IMR-90 (cell line): Measurements from ENCODE around the gene SRRM3. TPM values are rescaled to one million over a fixed set of nuclear protein-coding genes. Genes with fewer than 3 reads are reported as not detected.

Experiments used
- ATAC-seq: fragments of 200-7000 bp; cut with Tn5 transposase; 2 replicates; pipeline ENCODE4 v1.9.1; 2020; ENCODE audit warnings: low read depth, mild to moderate bottlenecking, moderate library complexity
- BruUV-seq: library from RNA; stranded (reverse); fragments of 400-500 nt; replicated peaks from 2 replicates; lab custom pipeline; 2021; lab: Mats Ljungman, UMichigan
- CTCF ChIA-PET: fragments of 300-600 bp; formaldehyde crosslinking; extraction: SDS; loops from one replicate; lab custom pipeline; 2021; ENCODE audit warnings: antibody characterized with exemption; lab: Yijun Ruan, JAX
- POLR2A ChIA-PET: fragments of 300-600 bp; sonication (Branson Sonifier 250); formaldehyde crosslinking; loops from one replicate; lab custom pipeline; 2022; ENCODE audit warnings: antibody characterized with exemption; ENCODE audit not compliant: unreplicated experiment; lab: Charles Lee
- DNase-seq: peaks from one replicate; pipeline ENCODE4 v3.0.0; 2013
- H2AFZ ChIP-seq: replicated peaks from 2 replicates; pipeline ENCODE3; 2013; ENCODE audit warnings: low read length, mild to moderate bottlenecking; ENCODE audit not compliant: poor library complexity
- H2AK5ac ChIP-seq: 2 replicates; pipeline ENCODE4 v1.6.1; 2013; ENCODE audit warnings: low read depth, low read length, inconsistent platforms
- H2AK9ac ChIP-seq: replicated peaks from 2 replicates; pipeline ENCODE3; 2013; ENCODE audit warnings: mild to moderate bottlenecking, low read depth, low read length, moderate library complexity; ENCODE audit not compliant: poor library complexity
- H2BK120ac ChIP-seq: 2 replicates; pipeline ENCODE4 v1.6.1; 2013; ENCODE audit warnings: low read depth, low read length, inconsistent platforms
- H2BK15ac ChIP-seq: 3 replicates; pipeline ENCODE4 v1.6.1; 2013; ENCODE audit warnings: low read depth, low read length, inconsistent platforms
- H2BK20ac ChIP-seq: 2 replicates; pipeline ENCODE4 v1.6.1; 2013; ENCODE audit warnings: low read depth, mild to moderate bottlenecking, inconsistent platforms, low read length, moderate library complexity
- H2BK5ac ChIP-seq: 2 replicates; pipeline ENCODE4 v1.6.1; 2013; ENCODE audit warnings: mild to moderate bottlenecking, low read depth, low read length, inconsistent platforms; ENCODE audit not compliant: poor library complexity, severe bottlenecking
- H3K14ac ChIP-seq: replicated peaks from 2 replicates; pipeline ENCODE4 v1.6.1; 2013; ENCODE audit warnings: low read depth, low read length, inconsistent platforms
- H3K18ac ChIP-seq: 2 replicates; pipeline ENCODE4 v1.6.1; 2013; ENCODE audit warnings: low read depth, low read length, control low read depth
- H3K23ac ChIP-seq: 2 replicates; pipeline ENCODE4 v1.6.1; 2013; ENCODE audit warnings: low read depth, low read length, inconsistent platforms
- H3K27ac ChIP-seq: 2 replicates; pipeline ENCODE4 v1.5.1; 2013; ENCODE audit warnings: mild to moderate bottlenecking, control low read depth, low read length; ENCODE audit not compliant: insufficient read depth
- H3K27me3 ChIP-seq: 2 replicates; pipeline ENCODE4 v1.6.1; 2013; ENCODE audit warnings: low read length; ENCODE audit not compliant: control insufficient read depth, insufficient read depth
- H3K36me3 ChIP-seq: 2 replicates; pipeline ENCODE4 v1.6.1; 2013; ENCODE audit warnings: low read length, mixed read lengths; ENCODE audit not compliant: control insufficient read depth, insufficient read depth
- H3K4ac ChIP-seq: 2 replicates; pipeline ENCODE4 v1.6.1; 2013; ENCODE audit warnings: low read depth, low read length, inconsistent platforms
- H3K4me1 ChIP-seq: 2 replicates; pipeline ENCODE4 v1.6.1; 2013; ENCODE audit warnings: low read length, mixed read lengths; ENCODE audit not compliant: control insufficient read depth, insufficient read depth
- H3K4me2 ChIP-seq: 2 replicates; pipeline ENCODE4 v1.6.1; 2013; ENCODE audit warnings: low read depth, mild to moderate bottlenecking, control low read depth, low read length, moderate library complexity
- H3K4me3 ChIP-seq: 2 replicates; pipeline ENCODE4 v1.5.1; 2013; ENCODE audit warnings: low read depth, mild to moderate bottlenecking, control low read depth, low read length, moderate library complexity; ENCODE audit not compliant: insufficient read depth
- H3K56ac ChIP-seq: 2 replicates; pipeline ENCODE4 v1.6.1; 2013; ENCODE audit warnings: low read length, inconsistent platforms; ENCODE audit not compliant: insufficient read depth; ENCODE audit errors: extremely low read depth
- H3K79me1 ChIP-seq, 2 experiments: 2 replicates each; pipeline ENCODE4 v1.6.1; 2013; ENCODE audit warnings: low read length in 2 of 2, inconsistent platforms in 1 of 2, low read depth in 1 of 2
- H3K9ac ChIP-seq: 2 replicates; pipeline ENCODE4 v1.6.1; 2013; ENCODE audit warnings: low read depth, low read length, control low read depth
- H3K9me1 ChIP-seq: 2 replicates; pipeline ENCODE4 v1.6.1; 2013; ENCODE audit warnings: low read length, inconsistent platforms; ENCODE audit not compliant: insufficient read depth
- H3K9me3 ChIP-seq: 2 replicates; pipeline ENCODE4 v1.6.1; 2013; ENCODE audit warnings: low read length; ENCODE audit not compliant: control insufficient read depth, insufficient read depth
- H4K20me1 ChIP-seq: 2 replicates; pipeline ENCODE4 v1.6.1; 2013; ENCODE audit warnings: low read length, inconsistent platforms; ENCODE audit not compliant: insufficient read depth
- H4K5ac ChIP-seq: 2 replicates; pipeline ENCODE4 v1.6.1; 2013; ENCODE audit warnings: mild to moderate bottlenecking, low read depth, low read length, control low read depth
- H4K8ac ChIP-seq, 2 experiments: 2 replicates each; pipeline ENCODE4 v1.6.1; 2013; ENCODE audit warnings: low read depth in 2 of 2, low read length in 2 of 2, control low read depth in 1 of 2, inconsistent platforms in 1 of 2
- H4K91ac ChIP-seq: 2 replicates; pipeline ENCODE4 v1.6.1; 2013; ENCODE audit warnings: low read depth, low read length, inconsistent platforms; ENCODE audit not compliant: insufficient read depth
- BHLHE40 ChIP-seq: fragments of 150-350 bp; IDR thresholded peaks from 2 replicates; pipeline ENCODE4 v1.6.1; 2016; ENCODE audit warnings: mild to moderate bottlenecking, low read depth, low read length
- CEBPB ChIP-seq: IDR thresholded peaks from 2 replicates; pipeline ENCODE4 v1.6.1; 2012; ENCODE audit warnings: low read depth, low read length, improper control_type of control experiment
- CHD1 ChIP-seq: IDR thresholded peaks from 2 replicates; pipeline ENCODE4 v1.6.1; 2012; ENCODE audit warnings: low read depth, low read length, improper control_type of control experiment
- FOS ChIP-seq: fragments of 150-350 bp; IDR thresholded peaks from 2 replicates; pipeline ENCODE4 v1.6.1; 2016; ENCODE audit warnings: low read depth, low read length
- MAFK ChIP-seq: IDR thresholded peaks from 2 replicates; pipeline ENCODE4 v1.6.1; 2012; ENCODE audit warnings: low read depth, low read length, improper control_type of control experiment
- MAZ ChIP-seq: IDR thresholded peaks from 2 replicates; pipeline ENCODE4 v1.6.1; 2012; ENCODE audit warnings: low read depth, mild to moderate bottlenecking, low read length, improper control_type of control experiment, moderate library complexity, borderline replicate concordance
- MXI1 ChIP-seq: IDR thresholded peaks from 2 replicates; pipeline ENCODE4 v1.6.1; 2012; ENCODE audit warnings: low read depth, mild to moderate bottlenecking, low read length, moderate library complexity, borderline replicate concordance
- NFE2L2 ChIP-seq: fragments of 150-350 bp; IDR thresholded peaks from 2 replicates; pipeline ENCODE4 v1.6.1; 2016; ENCODE audit warnings: low read depth, mild to moderate bottlenecking, low read length
- POLR2A ChIP-seq: IDR thresholded peaks from 2 replicates; pipeline ENCODE4 v1.6.1; 2012; ENCODE audit warnings: mild to moderate bottlenecking, low read depth, low read length
- RAD21 ChIP-seq: IDR thresholded peaks from 2 replicates; pipeline ENCODE4 v1.6.1; 2012; ENCODE audit warnings: low read length, improper control_type of control experiment
- RCOR1 ChIP-seq: IDR thresholded peaks from 2 replicates; pipeline ENCODE4 v1.6.1; 2012; ENCODE audit warnings: mild to moderate bottlenecking, low read length, improper control_type of control experiment; ENCODE audit not compliant: insufficient replicate concordance
- RFX5 ChIP-seq: IDR thresholded peaks from 2 replicates; pipeline ENCODE4 v1.8.0; 2012; ENCODE audit warnings: low read depth, mild to moderate bottlenecking, low read length, moderate library complexity
- WGBS, 2 experiments: methylation state at CpG; one replicate each; pipeline versions ENCODE4 v1.1.5 to v1.1.7; 2013; ENCODE audit warnings: missing lambda C conversion rate in 2 of 2; ENCODE audit not compliant: insufficient read length in 1 of 2; ENCODE audit errors: extremely low coverage in 2 of 2; 5-methylcytosine and 5-hydroxymethylcytosine counted together
- dilution Hi-C: fragments of 300-500 bp; cut with HindIII; formaldehyde crosslinking; loops from one replicate; pipeline ENCODE4 v1.14.3; 2018; ENCODE audit warnings: low sequenced_read_pairs; ENCODE audit not compliant: unreplicated experiment
- in situ Hi-C: fragments of 300-500 bp; cut with MboI; formaldehyde crosslinking; loops from 3 replicates; pipeline ENCODE4 v1.14.3; 2019; ENCODE audit warnings: low sequenced_read_pairs, inconsistent platforms, mixed read lengths
- intact Hi-C: fragments of 100-400 bp; cut with micrococcal nuclease; formaldehyde crosslinking; loops from 2 replicates; pipeline ENCODE4 v1.10.0; 2022
- polyA plus RNA-seq, 3 experiments: library from polyadenylated mRNA; depleted of rRNA; stranded (reverse); fragments of >200 nt; gene quantifications; 2 replicates each; pipeline ENCODE4 v1.2.3, GENCODE V29; 2012; ENCODE audit warnings: low replicate concordance in 1 of 3
- total RNA-seq: library from RNA; depleted of rRNA; stranded (reverse); fragments of >200 nt; gene quantifications from 2 replicates; pipeline ENCODE4 v1.2.3, GENCODE V29; 2012
- TF ChIP-seq, protein P1 (sequence below): fragments of 150-350 bp; IDR thresholded peaks from 2 replicates; pipeline ENCODE4 v1.6.1; 2017; ENCODE audit warnings: mild to moderate bottlenecking, antibody characterized with exemption, low read length, low read depth
- TF ChIP-seq, protein P2 (sequence below): conservative IDR thresholded peaks from 2 replicates; pipeline ENCODE4 v1.5.1; 2012; ENCODE audit warnings: mild to moderate bottlenecking, low read depth, low read length, improper control_type of control experiment
- TF ChIP-seq, protein P3 (sequence below): fragments of 150-350 bp; IDR thresholded peaks from 2 replicates; pipeline ENCODE4 v1.6.1; 2016; ENCODE audit warnings: low read depth, mild to moderate bottlenecking, low read length, moderate library complexity, borderline replicate concordance

The SRRM3 gene
- total and polyA plus RNA-seq, 2 of the 4 experiments (the other 2 are of a cell fraction), result 0.18 to 2.5 TPM

DNA sequence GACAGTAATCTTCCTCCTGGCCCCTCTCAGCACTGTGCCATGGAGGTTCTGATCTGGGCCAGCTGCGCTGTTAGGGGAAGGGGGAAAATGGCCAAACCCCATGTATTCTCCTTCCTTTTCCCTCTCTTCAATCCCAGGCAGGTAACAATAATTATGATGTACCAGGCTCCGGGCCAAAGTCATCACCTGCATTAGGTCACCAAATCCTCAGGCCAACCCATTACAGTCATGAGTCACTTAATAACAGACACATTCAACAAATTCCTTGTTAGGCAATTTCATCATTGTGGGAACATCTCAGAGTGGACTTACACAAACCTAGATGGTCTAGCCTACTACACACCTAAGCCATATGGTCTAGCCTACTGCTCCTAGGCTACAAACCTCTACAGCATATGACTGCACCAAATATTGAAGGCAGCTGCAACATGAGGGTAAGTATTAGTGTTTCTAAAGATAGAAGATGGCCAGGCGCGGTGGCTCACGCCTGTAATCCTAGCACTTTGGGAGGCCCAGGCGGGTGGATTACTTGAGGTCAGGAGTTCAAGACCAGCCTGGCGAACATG lies 98.6 kb downstream of the SRRM3 start:
- DNase-seq, result peak; percentile 82
- no TSS peak for BruUV-seq
- Histone ChIP-seq H3K4me1 (peaks cover 22% of the 10 kb centered on the region), H2BK20ac (peak overlapping the region; percentile 47; the same call in 1 of the 2 replicates), H2AK9ac (no peak overlapping the region), H3K4me3 (no peak overlapping the region), H3K9me3 (no peaks in the 10 kb centered on the region), H2BK15ac (peak overlapping the region; percentile 38; the same call in 1 of the 3 replicates), H3K9ac (no peak overlapping the region), H3K27me3 (no peaks in the 10 kb centered on the region), H3K79me1 (peaks cover 0 to 28% of the 10 kb centered on the region in 2 experiments; a peak in 3 of 4 replicates), H3K56ac (no peak overlapping the region), H3K4ac (peak overlapping the region; percentile 60; the same call in 1 of the 2 replicates), H2BK5ac (peak overlapping the region; percentile 26), H3K14ac (no peak overlapping the region), H4K5ac (no peak overlapping the region), H3K18ac (no peak overlapping the region), H4K8ac (no peak overlapping the region), H3K9me1 (peaks cover 12% of the 10 kb centered on the region), H3K4me2 (no peak overlapping the region), H3K23ac (no peak overlapping the region), H4K91ac (no peak overlapping the region), H2BK120ac (peak overlapping the region; percentile 3; the same call in 1 of the 2 replicates), H2AK5ac (peak overlapping the region; percentile 59; the same call in 1 of the 2 replicates), H2AFZ (no peak overlapping the region), H3K36me3 (peaks cover 10% of the 10 kb centered on the region), H3K27ac (no peak overlapping the region), H4K20me1 (peaks cover 15% of the 10 kb centered on the region)
- in situ Hi-C loops (no loop called here), intact Hi-C loops (no loop called here), dilution Hi-C loops (no loop called here)
- ChIA-PET POLR2A (no interaction called here), CTCF (no interaction called here)
- no peak for ATAC-seq
- WGBS, 2 experiments, result 82% methylated on average over 6 of the region's 7 CpGs; no CpG with 5 or more reads in 1 of the 2 experiments
- no peak for TF ChIP-seq NFE2L2
- no peak for TF ChIP-seq MXI1
- TF ChIP-seq, protein P1, sequence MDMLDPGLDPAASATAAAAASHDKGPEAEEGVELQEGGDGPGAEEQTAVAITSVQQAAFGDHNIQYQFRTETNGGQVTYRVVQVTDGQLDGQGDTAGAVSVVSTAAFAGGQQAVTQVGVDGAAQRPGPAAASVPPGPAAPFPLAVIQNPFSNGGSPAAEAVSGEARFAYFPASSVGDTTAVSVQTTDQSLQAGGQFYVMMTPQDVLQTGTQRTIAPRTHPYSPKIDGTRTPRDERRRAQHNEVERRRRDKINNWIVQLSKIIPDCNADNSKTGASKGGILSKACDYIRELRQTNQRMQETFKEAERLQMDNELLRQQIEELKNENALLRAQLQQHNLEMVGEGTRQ, result no peak
- peak; percentile 88 for TF ChIP-seq CEBPB
- TF ChIP-seq, protein P2, sequence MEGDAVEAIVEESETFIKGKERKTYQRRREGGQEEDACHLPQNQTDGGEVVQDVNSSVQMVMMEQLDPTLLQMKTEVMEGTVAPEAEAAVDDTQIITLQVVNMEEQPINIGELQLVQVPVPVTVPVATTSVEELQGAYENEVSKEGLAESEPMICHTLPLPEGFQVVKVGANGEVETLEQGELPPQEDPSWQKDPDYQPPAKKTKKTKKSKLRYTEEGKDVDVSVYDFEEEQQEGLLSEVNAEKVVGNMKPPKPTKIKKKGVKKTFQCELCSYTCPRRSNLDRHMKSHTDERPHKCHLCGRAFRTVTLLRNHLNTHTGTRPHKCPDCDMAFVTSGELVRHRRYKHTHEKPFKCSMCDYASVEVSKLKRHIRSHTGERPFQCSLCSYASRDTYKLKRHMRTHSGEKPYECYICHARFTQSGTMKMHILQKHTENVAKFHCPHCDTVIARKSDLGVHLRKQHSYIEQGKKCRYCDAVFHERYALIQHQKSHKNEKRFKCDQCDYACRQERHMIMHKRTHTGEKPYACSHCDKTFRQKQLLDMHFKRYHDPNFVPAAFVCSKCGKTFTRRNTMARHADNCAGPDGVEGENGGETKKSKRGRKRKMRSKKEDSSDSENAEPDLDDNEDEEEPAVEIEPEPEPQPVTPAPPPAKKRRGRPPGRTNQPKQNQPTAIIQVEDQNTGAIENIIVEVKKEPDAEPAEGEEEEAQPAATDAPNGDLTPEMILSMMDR, result no peak
- 0 out of 2 replicates have a peak, but pooled peaks have one; percentile 5 for TF ChIP-seq BHLHE40
- TF ChIP-seq RFX5, result no peak
- TF ChIP-seq FOS, result peak; percentile 45; the same call in 1 of the 2 replicates
- no peak for TF ChIP-seq RCOR1
- TF ChIP-seq CHD1, result no peak
- no peak for TF ChIP-seq POLR2A
- no peak for TF ChIP-seq RAD21
- TF ChIP-seq, protein P3, sequence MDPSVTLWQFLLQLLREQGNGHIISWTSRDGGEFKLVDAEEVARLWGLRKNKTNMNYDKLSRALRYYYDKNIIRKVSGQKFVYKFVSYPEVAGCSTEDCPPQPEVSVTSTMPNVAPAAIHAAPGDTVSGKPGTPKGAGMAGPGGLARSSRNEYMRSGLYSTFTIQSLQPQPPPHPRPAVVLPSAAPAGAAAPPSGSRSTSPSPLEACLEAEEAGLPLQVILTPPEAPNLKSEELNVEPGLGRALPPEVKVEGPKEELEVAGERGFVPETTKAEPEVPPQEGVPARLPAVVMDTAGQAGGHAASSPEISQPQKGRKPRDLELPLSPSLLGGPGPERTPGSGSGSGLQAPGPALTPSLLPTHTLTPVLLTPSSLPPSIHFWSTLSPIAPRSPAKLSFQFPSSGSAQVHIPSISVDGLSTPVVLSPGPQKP, result no peak
- 0 out of 2 replicates have a peak, but pooled peaks have one; percentile 4 for TF ChIP-seq MAFK
- TF ChIP-seq MAZ, result no peak
